HG03159 (cell line): ENCODE results near the gene CRB1.
A peak's percentile ranks its signal among the peaks of the same experiment; 100 is the strongest.

Experiments used
- ATAC-seq: cut with Tn5 transposase; IDR thresholded peaks from one replicate; pipeline ENCODE4 v1.9.1; 2021; ENCODE audit warnings: mild to moderate bottlenecking, moderate library complexity; ENCODE audit not compliant: unreplicated experiment

CRB1 gene

GRCh38 chr1:197303463-197303862 is 35.4 kb downstream of the CRB1 start:
- ATAC-seq: no peak

GRCh38 chr1:197304638-197305200 is 36.7 kb downstream of the CRB1 start:
- ATAC-seq: no peak

GRCh38 chr1:197305925-197306324 is 37.9 kb downstream of the CRB1 start:
- ATAC-seq: no peak

- ATAC-seq: no peak
These were observed 38.5 kb downstream of the CRB1 start for GRCh38 chr1:197306381-197307062.

- ATAC-seq: no peak
These were observed 39.1 kb downstream of the CRB1 start for GRCh38 chr1:197307136-197307535.

- ATAC-seq: no peak
These were observed 39.5 kb downstream of the CRB1 start for GRCh38 chr1:197307551-197307950.

GRCh38 chr1:197311081-197311480 is 43.0 kb downstream of the CRB1 start:
- no peak for ATAC-seq

- no peak for ATAC-seq
These were observed 44.1 kb downstream of the CRB1 start for GRCh38 chr1:197312163-197312562.

- ATAC-seq: no peak
These were observed 45.7 kb downstream of the CRB1 start for GRCh38 chr1:197313713-197314112.

- no peak for ATAC-seq
These were observed 46.6 kb downstream of the CRB1 start for GRCh38 chr1:197314682-197315081.

- no peak for ATAC-seq
These were observed 51.6 kb downstream of the CRB1 start for GRCh38 chr1:197319631-197320030.

GRCh38 chr1:197320991-197321531 is 53.0 kb downstream of the CRB1 start:
- no peak for ATAC-seq

GRCh38 chr1:197321811-197322210 is 53.8 kb downstream of the CRB1 start:
- ATAC-seq: no peak

GRCh38 chr1:197327776-197328364 is 59.8 kb downstream of the CRB1 start:
- peak; percentile 44 for ATAC-seq

- ATAC-seq: no peak
These were observed 62.2 kb downstream of the CRB1 start for GRCh38 chr1:197330213-197330612.

- no peak for ATAC-seq
These were observed 63.5 kb downstream of the CRB1 start for GRCh38 chr1:197331565-197331964.

GRCh38 chr1:197333041-197333440 is 65.0 kb downstream of the CRB1 start:
- no peak for ATAC-seq

- ATAC-seq: no peak
These were observed 68.5 kb downstream of the CRB1 start for GRCh38 chr1:197336571-197336970.

- ATAC-seq: no peak
These were observed 71.3 kb downstream of the CRB1 start for GRCh38 chr1:197339106-197340060.

- no peak for ATAC-seq
These were observed 73.6 kb downstream of the CRB1 start for GRCh38 chr1:197341626-197342025.

GRCh38 chr1:197342044-197342565 is 74.1 kb downstream of the CRB1 start:
- ATAC-seq: no peak
